ENCODE measurements around the gene IL6R.
"Not testable (repeated sequence)": the region's sequence is repeated elsewhere in the genome, so short reads cannot be mapped to it uniquely, and the experiment has no call there.

The IL6R gene

DNA sequence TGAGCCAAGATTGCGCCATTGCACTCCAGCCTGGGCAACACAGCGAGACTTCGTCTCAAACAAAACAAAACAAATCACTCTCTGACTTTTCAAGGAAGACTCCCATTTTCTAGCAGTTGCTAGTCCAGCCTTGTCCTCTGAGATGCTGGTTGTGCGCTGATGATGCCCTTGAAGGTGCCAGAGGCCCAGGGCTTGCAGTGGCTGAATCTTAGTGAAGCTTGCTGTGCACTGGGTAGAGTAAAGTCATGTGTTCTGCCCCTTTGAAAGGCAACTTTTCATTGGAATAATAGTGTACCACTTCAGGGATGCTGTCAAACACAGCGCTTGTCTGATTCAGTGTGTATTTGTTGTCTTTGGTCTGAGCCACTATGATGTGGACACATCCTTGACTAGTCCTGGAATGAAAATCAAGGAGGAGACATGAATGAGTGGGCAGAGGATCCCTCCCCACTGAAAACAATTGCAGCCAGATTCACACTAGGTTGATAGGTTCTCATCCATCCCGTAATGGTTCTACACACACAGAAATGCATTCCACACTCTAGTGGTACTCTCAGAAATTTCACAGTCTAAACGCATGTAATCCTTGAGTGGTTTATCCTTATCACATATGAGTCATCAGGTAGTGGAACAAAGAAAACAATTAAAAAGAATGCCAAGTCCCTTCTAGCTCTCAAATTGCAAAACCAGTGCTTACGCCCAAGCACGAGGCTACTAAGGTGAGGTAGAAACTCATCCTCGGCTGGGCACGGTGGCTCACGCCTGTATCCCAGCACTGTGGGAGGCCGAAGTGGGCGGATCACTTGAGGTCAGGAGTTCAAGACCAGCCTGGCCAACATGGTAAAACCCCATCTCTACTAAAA is 79.0 kb downstream of the IL6R start:
- DNase-seq (ENCODE audit: low spot score), result peak; percentile 42

DNA sequence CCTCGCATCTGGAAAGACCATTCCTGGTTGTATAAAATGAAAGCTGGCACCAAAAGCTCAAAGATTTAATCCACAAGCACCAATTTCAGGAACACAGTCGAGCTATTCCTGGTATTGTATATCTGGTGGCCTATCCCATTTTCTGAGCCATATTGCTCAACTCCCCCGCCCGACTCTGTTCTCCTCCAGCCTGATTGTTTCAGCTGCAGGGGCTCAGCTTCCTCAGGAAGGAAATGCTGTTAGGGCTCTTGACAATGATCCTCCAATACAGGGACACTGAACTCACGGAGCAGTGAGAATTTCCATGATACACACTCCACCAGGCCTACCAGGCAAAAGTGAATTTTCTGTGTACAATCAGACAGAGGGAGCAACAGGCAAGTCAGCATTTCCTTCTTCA is 80.0 kb downstream of the IL6R start:
- no peak for DNase-seq (ENCODE audit: low spot score)

DNA sequence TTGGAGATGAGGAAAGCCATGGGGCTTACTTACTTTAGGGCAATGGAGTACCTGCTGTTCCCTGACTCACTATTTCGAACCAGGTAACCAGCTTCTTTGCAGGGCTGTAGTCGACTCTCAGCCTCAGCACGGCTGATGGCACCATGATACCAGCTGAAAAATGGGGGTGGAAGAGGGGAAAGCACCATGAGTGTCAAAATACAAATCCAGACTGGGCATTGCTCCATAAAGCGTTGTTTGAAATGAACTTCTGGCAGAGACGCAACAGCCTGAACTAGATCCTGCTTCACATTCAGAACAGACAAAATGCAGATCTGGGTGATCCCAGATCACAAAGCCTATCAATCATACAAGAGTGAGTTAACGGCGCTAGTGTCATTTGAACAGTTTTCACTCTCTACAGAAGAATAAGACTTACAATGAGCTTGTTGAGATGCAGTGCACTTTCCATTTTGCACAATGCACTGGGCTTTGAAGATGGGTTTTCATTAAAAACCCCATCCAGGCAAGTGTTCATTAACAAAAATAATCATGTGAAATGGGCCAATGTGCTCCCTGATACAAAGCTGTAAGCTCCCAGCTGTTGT is 80.9 kb downstream of the IL6R start:
- no peak for DNase-seq (ENCODE audit: low spot score)

DNA sequence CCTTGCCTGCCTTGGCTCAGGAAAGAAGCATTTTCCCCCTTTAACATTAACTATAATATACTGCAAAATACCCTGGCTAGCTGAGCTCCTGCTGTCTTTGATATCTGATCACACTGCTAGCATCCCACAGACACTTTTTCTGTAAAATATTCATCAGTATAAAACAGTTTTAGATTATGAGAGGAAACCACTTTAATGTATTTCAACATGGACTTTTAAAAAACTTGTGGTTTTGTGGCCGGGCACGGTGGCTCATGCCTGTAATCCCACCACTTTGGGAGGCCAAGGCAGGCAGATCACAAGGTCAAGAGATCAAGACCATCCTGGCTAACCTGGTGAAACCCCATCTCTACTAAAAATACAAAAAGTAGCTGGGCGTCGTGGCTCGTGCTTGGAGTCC is 81.6 kb downstream of the IL6R start:
- DNase-seq (ENCODE audit: low spot score), result not testable (repeated sequence)

DNA sequence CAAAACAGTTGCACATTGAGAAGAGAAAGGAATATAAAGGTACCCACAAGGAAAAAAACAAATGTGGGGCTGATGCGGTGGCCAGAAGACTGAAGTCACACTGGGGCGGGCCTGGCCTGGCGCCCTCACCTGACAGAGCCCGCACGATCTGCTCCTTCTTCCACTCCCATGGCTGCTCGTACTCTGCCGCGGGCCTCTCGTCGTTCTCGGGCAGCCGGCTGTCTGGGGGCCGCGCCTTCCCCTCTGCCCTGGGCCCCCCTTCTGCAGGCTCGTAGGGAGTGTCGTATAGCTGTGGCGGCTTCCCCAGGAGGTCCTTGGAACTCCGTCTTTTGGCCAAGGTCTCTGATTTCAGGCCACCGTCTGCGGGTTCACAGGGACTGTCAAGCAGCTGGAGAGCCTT is 83.8 kb downstream of the IL6R start:
- no peak for DNase-seq (ENCODE audit: low spot score)

DNA sequence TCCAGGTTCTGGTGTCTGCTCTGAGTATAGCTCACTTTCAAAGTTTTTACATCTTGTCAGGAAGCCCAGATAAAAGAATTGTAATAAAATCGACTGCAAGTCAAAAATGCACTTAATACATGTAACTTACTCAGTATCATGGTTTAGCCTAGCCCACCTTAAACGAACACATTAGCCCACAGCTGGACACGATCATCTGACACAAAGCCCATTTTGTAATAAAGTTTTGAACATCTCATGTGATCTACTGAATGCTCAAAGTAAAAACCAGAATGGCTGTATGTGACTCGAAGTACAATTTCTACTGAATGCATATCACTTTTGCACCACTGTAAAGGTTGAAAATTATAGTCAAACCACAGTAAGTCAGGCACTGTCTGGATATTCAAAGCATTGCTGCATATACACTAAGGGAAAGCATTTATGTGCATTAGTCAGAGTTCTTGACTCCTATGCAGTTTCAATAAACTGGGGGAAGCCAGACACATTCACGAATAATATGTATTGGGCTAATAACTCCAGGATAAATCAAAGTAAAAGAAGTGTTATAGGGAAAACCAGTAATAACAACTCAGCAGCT is 84.6 kb downstream of the IL6R start:
- no peak for DNase-seq (ENCODE audit: low spot score)

DNA sequence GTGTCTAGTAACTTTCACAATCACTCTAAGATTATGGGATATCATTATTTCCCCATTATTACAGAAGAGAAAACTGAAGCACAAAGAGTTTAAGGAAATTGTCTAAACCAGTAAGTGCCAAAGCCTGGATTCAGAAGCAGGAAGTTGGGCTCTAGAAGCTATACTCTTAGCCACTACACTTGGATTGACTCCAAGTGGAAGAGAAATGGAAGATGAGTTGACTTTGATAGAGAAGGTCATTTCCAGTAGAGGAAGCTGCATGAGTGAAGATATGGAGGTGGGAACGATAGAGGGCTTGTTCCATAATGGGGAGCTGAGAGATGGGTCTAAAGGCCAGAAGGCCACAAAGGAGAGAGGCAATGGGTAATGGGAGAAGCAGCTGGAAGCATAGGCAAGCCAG is 85.2 kb downstream of the IL6R start:
- no peak for DNase-seq (ENCODE audit: low spot score)

DNA sequence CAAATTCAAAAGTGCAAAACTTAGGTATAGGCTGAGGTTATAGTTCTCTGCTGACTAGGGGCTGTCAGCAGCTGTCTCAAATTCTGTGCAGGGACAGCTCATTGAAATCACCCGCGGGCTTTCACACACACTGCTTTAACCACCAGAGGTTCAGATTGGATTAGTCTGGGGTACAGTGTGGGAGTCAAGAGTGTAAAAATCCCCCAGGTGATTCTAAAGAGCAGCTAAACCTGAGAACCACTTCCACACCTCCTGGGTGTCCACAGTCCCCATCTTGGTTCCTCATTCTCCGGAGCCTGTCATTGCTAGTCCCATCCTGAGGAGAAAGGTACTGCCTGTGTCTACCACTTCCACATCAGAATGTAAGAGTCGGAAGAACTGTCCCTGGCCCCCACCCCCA is 87.0 kb downstream of the IL6R start:
- no peak for DNase-seq (ENCODE audit: low spot score)

DNA sequence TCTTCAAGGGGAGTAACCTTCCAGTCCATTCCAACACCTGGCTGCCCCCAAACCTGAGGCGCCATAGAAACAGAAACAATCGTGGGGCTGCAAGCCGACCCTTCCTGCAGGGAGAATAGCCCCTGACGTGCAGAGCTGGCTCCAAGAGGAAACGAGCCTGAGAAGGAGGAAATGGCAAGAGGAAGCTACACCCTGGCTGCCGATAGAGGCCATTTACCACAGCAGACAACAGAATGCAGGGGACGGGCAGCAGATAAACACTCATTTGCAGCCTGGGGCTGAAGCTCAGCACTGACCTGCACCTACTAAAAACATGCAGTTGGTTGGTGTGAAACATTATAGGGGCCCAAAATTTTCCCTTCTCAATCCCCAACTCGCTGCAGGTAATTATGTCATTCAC is 88.1 kb downstream of the IL6R start:
- DNase-seq (ENCODE audit: low spot score), result no peak

DNA sequence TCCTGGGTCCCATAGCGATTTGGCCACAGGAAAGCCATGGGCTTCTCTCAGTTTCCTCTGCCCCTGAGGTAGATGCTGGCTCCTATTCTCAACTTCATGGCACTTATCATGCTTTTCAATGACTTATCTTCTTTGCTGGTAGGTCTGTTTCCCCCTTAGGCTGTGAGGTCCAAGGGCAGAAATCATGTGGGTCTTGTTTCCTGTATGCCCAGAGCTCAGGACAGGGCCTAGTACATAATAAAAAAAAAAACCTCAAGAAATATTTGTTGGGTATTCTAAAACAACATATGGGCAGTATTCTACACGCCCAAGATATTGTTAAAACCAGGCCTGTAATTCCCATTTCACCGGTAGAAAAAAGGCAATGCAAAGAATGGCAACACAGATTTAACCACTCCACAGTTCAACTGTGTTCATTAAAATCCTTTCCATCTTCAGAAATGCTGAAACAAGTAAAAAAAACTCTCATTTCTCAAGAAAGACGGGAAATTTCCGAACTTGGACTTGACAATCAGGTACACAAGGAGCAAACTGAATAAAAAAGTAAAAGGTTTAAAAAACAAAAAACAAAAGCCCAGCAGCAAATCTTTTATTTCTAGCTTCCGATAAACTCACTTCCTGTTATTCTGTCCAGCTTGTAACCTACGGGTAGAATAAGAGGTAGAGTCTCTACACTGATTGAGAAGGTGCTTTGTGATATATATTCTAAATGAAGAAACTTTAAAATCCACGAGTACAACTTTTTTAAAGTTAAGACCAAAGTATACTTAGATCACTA is 90.5 kb downstream of the IL6R start:
- DNase-seq (ENCODE audit: low spot score), result no peak

DNA sequence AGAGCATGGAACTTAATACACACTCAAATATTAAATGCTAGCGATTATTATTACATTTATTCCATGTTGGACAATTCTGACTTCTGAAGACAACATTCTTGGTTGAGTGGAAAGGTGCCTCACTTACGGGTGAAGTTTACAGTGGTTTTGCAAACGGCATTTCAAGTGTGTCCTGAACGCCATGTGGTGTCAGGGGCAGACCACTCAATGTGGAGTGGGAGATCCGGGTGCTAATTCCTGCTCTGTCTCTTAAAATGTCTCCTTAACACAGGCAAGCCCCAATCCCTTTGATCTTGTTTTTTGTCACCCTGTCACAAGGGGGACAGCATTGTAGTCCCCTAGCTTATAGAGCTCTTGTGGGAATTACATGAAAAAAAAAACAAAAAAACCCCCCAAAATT is 91.2 kb downstream of the IL6R start:
- no peak for DNase-seq (ENCODE audit: low spot score)

DNA sequence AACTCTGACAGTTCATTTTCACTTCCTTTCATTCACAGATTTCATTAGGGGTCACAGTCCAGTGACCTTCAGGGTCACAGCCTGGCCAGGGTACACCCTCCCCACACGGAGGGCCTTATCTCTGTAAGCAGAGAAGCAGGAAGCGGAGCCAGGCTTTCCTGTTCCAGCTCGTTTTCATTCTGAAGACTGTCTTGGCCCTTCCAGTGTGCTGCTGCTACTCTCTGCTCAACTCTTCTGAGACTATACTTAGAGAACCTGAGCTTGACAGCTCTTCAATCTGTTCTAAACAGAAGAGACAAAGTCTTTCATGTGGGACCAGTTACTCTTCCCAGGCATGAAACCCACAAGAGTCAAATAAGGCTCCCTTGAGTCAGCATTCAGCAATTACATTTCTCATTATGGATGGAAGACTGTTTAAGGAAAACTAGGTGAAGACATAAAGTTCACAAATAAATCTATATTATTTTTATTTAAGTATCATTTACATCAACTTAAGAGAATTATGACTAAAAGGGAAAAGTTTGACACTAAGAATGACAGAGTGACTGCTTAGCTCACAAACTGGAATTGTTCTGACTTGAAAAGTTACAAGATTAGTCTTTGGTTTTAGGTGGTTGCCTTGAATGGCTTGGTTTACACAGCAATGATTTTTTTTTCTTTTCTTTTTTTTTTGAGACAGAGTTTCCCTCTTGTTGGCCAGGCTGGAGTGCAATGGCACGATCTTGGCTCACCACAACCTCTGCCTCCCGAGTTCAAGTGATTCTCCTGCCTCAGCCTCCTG is 92.1 kb downstream of the IL6R start:
- no peak for DNase-seq (ENCODE audit: low spot score)

DNA sequence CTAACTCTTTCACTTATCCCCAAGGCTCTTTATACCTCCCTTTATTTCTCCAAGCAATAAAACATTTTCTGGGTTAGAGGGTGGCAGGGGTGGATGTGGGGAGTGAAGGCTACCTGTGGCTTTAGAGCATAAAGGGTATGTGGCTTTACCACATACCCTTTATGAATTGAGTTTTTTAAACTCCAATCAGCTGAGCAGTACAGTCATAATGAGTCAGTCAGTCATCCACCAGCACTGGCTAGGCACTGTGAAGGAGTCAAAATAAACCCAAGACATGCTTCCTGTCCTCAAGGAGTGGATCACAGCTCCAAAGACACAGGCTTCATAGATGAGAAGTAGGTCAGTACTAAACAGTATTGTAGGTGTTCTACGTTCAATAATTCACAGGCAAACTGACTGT is 94.3 kb downstream of the IL6R start:
- no peak for DNase-seq (ENCODE audit: low spot score)

DNA sequence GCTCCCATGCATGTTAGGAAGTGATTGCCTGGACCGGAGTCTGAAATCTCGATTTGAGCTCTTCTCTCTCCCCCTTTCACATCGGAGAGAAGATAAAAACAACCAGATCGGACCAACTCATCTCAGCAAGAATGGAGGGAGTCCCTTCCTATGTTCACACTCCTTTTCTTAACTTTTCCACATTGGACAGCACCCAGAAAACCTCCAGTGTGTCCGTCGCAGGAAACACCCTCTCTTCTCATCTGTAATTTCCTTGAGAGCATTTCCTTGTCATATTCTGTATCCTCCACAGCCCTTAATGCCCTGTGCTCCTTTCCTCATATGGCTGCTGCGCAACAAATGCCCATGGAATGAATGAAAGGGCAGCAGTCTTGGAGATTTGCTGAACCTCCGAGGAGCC is 95.4 kb downstream of the IL6R start:
- DNase-seq (ENCODE audit: low spot score), result no peak

DNA sequence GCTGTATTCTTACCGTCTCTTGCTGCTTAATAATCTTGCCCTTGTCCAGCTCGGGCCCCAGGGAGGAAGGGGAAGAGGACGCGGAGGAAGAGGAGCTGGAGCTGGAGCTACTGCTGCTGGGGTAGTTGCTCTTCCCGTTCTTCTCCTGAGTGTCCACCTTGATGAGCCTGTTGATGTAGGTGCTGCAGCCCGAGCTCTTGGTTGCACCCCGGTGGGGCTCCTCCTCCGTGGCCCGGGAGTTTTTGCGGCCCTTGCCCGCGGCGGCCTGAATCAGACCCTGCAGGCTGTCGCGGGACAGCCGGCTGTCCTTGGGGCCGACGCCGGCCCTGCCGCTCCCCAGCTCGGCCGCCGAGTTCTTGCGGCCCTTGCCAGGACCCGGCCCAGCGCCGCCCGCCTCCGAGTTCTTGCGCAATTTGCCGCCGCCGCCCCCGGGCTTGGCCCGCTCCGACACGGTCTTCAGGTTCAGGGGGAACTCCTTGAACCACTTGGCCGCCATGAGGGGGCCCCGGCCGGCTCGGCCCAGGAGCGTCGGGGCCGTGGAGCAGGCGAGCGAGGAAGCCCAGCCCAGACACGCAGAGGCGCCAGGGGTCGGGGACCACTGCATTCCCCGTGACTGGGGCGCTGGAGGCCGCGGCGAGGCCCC is 96.4 kb downstream of the IL6R start:
- DNase-seq (ENCODE audit: low spot score), result no peak

DNA sequence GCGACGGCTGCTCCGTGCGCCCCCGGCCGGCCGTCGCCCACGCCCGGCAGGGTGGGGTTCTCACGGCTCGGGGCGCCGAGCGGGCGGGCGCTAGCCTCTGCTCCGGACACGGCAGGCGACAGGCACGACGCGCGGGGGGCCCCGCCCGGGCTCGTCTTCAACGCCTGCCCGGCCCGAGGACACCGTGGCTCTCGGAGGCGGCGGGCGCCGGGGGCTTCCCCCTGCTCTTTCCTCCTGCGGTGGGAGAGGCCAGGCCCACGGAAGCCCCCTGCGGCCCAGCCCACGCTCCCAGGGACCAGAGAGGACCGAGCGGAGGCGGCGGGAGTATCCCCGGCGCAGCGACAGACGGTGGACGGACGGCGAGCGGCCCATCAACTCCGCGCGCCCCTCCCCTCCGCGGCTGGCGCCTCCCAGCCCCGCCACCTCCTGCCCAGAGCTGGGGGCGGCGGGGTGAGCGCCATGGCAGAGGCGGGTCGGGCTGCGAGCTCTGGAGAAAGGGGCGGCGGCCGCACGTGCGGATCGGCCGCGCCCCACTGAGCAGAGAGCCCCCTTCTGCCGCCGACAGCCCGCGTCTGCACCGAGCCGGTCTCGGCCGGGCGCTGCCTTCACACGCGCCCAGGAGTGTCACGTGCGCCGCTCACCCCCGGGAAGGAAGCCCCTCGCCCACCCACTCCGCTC is 97.1 kb downstream of the IL6R start, which contains the start of the genes SHE and TDRD10:
Gene SHE (minus strand): TSS at position 347 of the 678 bp plus-strand sequence. CDS start 386 bp downstream, outside the sequence.
Gene TDRD10 (plus strand): TSS at position 154 of the 678 bp plus-strand sequence. CDS start 4,685 bp downstream, outside the sequence.
- no peak for DNase-seq (ENCODE audit: low spot score)

DNA sequence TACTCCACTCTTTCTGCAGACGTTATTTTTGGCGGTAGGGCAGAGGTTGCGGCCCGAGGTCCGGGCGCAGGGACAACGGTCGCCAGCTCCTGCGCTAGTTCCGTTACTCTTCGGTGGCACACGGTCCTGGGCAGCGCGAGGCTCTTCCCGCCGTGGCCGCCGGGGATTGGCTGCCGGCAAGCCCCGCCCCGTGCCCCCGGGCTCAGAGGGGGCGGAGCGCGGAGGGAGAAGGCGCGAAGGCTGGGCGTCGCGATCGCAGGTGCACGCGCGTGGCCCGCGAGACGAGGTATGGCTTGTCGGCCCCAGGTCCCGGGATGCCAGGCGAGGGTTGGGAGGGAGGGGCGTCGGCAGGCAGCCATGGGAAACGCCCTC is 97.6 kb downstream of the IL6R start:
- DNase-seq (ENCODE audit: low spot score), result no peak

DNA sequence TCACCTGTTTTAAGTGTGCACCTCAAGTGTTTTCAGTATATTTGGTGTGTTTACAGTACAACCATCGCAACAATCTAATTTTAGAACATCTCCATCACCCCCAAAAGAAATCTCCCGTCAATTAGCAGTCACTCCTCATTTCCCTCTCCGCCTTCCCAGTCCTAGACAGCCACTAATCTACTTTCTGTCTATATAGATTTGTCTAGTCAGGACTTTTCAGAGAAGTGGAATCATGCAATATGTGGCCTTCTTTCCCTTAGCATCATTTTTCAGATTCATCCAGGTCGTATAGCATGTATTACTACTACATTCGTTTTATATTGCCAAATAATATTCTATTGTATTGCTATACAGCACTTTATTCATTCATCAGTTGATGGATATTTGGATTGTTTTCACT is 98.8 kb downstream of the IL6R start:
- DNase-seq (ENCODE audit: low spot score), result no peak

DNA sequence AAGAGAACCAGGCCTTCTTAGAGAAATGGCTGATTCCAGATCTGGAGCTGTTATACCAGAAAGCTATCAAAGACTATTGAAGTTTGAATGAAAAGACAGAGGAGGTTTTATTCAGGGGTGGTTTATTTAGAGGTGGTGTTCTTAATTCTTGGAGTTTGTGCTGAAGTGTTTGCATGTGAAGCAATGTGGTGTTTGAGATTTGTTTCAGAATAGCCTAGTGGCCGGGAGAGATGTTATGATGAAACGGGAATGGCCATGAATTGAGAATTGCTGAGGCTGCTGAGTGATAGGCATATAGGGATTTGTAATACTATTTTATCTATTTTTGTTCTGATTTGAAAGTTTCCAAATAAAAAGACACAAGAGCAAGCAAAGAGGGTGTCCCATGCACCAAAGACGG is 107.6 kb downstream of the IL6R start:
- no peak for DNase-seq (ENCODE audit: low spot score)

DNA sequence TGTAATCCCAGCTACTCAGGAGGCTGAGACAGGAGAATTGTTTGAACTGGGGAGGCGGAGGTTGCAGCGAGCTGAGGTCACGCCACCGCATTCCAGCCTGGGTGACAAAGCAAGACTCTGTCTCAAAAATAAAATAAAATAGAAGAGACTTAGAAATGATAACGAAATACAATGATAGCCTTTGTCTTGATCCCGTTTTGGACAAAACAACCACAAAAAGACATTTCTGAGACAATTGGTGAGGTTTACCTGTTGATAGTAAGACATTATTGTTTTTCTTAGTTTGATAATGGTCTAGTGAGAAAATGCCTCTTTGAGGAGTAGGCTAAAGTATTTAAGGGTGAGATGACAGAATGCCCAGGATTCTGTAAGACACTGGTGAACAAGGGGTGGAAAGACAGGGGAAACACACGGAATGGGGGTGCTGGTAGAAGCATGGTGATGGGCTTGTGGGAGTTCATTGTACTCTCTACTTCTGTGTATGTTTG is 109.0 kb downstream of the IL6R start:
- no peak for DNase-seq (ENCODE audit: low spot score)
